ACHN (cell line): ENCODE measurements around the gene RASSF7.
A peak's percentile ranks its signal among the peaks of the same experiment; 100 is the strongest.

ENCODE experiments used
- DNase-seq: peaks from one replicate; pipeline ENCODE4 v3.0.0-alpha.2; 2015
- in situ Hi-C: cut with HindIII; loops from 2 replicates; pipeline ENCODE4 v1.10.0; 2017; ENCODE audit warnings: low sequenced_read_pairs, low pct_ligation_motif_present, low pct_unique_long_range_greater_than_20kb

The RASSF7 gene

GRCh38 chr11:613369-613968 is 52.7 kb downstream of the RASSF7 start:
- DNase-seq: peak; percentile 56
- in situ Hi-C loops: no loop called here
